Activated CD4-positive, CD25-positive, alpha-beta regulatory T cell (primary cell): ENCODE data around the gene MKX.

Experiments
- DNase-seq, 4 experiments: peaks; one replicate each; lab custom pipeline; 2025; lab: John Stamatoyannopoulos, UW

MKX gene, protein sequence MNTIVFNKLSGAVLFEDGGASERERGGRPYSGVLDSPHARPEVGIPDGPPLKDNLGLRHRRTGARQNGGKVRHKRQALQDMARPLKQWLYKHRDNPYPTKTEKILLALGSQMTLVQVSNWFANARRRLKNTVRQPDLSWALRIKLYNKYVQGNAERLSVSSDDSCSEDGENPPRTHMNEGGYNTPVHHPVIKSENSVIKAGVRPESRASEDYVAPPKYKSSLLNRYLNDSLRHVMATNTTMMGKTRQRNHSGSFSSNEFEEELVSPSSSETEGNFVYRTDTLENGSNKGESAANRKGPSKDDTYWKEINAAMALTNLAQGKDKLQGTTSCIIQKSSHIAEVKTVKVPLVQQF

DNA sequence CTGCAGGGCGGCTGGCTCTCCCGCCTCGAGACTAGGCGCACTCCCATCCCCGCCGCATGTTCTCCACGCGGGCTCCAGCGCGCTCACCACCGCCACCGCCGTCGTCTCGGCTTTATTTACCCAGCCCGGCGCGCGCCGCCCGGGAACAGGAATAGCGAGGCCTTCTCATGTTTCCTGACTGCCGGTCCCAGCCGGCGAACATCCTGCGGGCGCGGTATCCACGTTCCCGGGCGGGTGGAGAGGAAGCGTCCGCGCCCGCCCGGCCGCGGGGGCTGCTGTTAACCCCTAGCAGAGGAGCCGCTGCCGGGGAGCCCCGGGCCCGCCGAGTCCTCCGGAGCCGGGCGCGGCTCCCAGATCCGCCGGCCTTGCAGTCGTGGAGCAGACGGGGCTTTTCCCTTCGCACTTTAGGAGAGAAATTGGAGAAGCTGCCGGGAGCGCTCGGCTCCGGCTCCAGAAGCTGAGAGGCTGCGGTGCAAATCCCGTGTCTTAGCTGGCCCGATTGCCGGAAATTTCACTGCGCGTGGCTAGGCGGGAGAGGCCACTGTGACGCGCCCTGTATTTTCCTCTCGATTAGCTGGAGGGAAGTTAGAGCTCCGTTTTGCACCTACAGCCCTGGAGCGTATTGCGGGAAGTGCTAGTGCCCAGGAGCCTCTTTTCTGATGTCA is at the start of gene MKX:
Gene MKX (minus strand): TSS at position 88 of the 665 bp plus-strand sequence. CDS start 2,404 bp downstream, outside the sequence.
- DNase-seq = no peak

DNA sequence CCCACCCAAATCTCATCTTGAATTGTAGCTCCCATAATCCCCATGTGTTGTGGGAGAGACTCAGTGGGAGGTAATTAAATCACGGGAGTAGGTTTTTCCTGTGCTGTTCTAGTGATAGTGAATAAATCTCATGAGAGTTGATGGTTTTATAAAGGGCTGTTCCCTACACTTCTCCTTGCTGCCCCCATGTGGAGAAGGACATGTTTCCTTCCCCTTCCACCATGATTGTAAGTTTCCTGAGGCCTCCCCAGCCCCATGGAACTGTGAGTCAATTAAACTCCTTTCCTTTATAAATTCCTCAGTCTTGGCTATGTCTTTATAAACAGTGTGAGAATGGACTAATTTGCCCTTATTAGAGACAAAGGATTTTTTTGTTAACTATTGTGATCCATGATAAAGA is 48.5 kb upstream of the MKX start:
- no peak for DNase-seq

DNA sequence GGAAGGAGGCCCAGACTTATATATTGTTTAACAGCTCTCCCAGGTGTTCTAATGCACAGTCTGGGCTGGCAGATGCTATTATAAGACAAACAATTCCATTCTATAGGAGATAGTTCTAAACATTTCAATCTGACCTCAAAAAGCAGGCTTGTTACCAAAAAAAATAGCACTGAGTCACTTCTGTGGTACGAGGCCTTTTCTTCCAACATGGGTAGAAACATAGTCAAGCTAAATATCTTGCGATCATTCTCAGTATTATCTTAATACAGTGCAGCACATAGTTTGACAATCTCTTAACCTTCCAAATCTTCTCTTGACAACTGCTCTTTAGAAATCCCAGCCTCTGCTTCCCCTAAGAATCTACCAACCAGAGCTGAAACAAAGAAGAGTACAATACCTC is 46.6 kb upstream of the MKX start:
- no peak for DNase-seq

DNA sequence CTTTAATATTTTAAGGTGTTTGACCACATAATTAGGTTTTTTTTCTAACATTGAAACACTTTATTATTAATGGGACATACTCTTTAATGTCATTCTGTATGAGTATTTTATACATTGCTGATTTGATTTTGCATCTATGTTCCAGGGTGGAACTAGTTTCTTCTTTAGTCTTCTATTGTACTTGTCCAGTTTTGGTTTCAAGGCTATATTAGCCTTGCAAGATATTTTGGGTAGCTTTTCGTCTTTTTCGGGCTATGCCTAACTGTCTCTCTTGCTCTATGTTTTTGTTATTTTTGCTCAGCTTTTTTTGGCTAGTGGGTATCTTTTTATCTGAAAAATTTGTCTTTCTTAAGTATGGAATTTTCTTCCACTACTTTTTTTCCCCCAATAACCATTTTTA is 38.7 kb upstream of the MKX start:
- no peak for DNase-seq

DNA sequence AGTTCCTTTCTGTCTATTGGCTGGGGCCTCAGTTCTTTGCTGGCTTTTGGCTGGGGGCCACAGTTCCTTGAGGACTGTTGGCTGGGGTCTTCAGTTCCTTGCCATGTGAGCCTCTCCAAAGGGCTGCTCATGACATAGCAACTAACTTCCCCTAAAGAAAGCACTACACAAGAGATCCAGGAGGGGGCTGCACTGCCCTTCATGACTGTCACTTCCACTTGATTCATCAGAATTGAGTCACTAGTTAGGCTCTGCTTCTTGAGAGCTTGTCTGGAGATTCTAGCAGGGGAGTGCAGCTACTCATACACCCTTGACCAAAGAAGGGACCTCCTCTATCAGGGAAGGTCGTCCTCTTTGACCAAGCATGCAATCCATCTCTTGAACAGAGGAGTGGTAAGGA is 38.0 kb upstream of the MKX start:
- DNase-seq = no peak

DNA sequence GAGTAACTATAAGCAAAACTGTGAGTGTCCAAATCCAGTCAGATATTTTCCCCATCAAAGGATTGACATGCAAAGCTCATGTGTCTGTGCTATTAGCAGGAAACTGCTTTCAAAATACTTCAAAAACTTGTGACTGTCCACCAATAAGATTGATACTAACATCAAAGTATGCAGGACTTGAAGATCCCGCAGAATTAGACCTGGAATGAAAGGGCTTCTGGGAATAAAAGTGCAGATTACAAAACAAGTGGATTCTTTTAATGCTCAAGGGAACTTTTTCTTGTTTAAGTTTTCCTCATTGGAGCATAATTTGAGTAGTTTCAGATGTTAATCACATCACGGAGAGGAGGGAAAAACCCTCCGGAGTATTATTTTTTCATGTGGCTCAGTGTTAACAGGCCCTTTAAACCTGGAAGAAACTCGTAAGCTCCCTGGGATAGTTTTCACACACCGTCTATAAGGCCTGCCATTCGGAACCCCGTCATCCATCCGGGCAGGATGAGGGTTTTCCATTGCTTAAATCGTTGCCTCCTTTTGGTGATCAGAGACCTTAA is 33.9 kb upstream of the MKX start:
- no peak for DNase-seq

DNA sequence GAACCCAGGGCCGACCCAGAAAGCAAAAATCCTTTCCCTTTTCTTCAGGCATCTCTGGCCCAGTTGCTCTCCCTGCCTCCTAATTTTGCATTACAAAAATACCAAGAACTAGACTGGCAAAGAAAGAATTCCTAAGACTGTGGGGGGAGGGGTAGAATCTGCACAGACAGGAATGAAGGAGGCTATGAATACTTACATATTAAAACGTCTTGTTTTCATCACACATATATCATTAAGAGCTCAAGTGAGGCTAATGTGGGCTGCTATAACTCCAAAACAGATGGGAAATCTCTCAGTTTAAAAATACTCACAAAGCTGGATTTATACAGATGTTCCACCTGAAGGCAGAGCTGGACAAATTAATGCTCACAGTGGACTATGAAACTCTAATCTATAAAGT is 29.2 kb upstream of the MKX start:
- DNase-seq = no peak

DNA sequence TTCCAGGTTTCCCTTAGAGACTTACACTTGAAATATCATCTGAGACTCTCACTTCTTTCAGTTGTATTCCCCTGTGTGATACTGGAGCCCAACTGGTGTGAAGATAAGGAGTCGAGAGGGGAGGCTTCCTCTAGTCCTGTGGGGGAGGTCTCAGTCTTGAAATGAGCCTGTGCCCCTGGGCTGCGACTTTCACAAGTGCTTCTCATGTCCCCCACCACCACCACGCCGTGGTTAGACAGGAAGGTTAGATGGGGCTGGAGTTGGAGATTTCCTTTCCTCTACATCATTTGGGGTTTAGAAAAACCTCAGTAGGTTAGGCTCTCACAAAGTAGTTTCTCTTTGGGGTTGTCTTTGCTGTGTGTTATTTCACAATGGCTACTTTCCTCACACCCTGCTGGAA is 25.6 kb upstream of the MKX start:
- DNase-seq = no peak

DNA sequence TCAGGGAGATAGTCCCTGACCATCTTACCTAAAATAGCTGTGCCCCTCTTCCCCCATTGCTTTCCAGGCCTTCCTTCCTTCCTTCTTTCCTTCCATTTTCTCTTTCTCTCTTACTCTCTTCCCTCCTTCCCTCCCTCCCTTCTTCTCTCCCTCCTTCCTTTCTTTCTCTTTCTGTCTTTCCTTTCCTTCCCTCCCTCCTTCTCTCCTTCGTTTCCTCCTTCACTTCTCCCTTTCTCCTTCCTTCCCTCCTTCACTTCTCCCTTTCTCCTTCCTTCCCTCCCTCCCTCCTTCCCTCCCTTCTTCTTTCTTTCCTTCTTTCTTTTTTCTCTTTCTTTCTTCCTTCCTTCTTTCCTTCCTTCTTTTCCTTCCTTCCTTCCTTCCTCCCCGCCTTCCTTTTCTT is 24.6 kb upstream of the MKX start:
- DNase-seq = no peak

DNA sequence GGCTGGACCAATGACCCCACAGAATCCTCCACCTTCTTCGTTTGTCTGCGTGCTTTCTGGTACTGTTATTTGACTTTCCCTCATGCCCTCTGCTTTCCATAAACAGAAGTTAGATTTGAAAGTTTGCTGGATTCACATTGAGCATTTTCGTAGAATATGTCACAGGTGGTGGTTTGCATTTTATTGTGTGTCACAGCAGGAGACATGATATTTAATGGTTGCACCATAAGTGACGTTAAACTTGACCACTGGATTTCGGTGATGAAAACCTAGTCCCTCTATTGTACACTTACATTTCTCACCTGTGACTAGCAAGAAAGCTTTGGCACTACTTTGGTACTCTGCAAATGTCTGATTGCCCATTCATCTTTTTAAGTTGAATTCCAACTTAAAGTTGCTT is 15.2 kb upstream of the MKX start:
- DNase-seq = no peak

DNA sequence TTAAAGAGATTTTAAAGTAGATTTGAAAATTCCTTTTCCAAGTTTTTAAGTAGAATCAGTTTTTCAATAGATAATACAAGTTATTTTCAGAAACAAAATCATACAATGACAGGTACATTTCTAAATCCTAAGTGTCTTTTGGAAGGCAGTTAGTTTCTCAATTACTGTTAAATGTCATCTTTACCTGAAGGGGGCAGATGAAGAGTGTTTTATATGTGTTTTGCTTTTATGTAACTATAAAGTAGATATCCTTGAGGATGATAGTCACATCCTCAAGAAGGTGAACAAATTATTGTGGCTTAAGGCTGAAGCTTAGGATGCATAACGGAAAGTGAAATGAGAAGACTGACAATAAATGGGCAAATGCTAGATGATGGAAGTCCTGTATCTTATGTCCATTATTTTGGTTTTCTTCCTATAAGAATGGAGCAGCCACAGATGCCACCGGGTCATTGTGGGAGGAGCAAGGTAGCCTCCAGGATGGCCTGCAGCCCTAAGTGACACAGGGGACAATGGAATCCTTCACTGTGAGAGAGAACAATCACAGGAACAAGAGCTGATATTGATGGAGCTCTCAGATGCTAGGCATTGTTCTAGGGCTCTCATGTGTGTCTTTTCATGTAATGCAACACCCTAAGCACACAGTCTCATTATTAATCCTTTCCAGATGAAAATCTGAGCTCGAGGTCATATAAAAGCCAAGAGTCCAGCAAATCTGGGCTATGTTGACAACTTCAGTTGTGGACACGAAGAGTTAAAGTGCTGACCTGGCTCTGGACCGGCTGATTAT is 14.1 kb upstream of the MKX start:
- no peak for DNase-seq

DNA sequence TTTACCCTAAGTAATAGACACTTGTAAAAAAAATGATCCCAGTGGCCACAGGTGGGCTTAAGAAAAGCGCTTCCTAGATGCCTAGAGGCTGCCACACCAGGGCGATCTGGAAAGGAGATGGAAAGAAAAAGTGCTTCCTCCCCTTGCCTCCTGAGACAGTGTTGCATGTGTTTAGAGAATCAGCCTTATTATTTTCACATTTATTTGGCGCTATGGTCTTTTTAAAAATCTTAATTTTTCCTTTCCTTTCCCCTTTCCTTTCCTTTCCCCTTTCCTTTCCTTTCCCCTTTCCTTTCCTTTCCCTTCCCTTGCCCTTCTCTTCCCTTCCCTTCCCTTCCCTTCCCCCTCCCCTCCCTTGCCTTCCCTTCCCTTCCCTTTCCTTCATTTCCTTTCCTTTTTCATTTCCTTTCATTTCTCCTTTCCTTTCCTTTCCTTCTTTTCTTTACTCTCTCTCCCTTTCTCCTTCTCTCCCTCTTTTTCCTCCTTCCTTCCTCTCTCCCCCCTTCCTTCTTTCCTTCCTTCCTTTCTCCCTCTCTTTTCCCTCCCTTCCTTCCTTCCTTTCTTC is 7.1 kb upstream of the MKX start:
- DNase-seq = no peak

DNA sequence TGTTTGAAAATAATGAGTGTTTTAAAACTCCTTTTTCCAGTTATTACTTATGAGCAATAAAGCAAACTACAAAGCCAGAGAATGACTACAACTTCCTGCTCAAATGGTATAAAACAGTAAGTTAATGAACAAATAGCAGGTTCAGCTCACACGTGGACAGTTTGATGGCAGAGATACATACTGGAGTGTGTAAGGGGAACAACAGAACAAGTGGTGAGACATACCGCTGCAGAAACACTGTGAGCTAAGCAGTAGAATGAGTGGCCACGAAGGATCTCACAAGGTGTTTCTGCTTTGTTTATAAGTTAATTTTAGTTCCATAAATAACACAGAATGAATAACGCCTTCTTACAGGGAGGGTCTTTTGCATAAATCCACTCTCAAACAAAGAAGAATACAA is 3.0 kb upstream of the MKX start:
- DNase-seq = no peak

DNA sequence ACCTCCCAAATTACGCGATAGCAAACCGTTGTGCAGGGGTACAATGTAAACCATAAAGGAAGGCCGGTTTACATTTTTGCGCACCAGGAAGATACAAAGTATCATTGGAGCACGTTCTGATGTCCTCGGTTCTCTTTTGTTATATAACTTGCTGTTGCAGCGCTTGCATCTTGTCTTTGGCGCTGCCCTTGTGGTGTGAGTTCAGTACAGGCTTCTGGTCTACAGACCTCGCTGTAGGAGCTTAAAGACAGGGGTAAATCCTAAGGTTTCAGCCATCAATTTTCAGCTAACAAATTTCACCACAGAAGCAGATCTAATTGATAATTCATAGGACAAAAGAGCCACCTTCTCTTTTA is 1.5 kb upstream of the MKX start:
- no peak for DNase-seq

DNA sequence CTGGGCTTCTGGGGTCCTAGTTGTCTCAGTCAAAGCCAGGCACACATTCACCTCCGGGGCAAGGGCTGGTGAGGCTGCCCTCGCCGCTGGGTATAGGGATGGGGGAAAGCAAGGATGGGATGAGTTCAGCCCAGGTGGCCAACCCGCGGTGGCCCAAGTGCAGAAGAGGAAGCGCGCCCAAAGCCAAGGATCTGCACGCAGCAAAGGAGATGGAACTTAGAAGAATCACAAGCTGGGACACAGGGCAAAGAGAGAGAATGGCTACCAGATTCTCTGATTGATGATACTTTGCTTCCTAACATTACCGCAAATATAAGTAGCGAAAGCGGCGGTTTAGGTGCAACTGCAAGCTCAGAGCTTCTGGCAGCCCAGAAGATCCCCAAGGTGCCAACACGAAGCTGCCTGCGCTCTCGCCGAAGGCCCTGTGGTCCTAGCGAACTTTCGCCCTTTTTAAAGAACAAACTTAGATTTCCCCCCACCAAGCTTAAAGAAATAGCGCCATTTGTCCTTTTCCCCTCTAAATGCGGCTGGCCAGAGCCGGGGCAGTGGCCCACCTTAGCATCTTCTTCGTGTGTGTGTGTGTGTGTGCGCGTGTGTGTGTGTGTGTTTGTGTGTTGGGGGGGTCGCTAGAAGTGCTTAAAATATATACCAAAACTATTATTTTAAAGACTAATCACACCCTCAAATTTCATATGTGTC is 927 bp upstream of the MKX start:
- no peak for DNase-seq

DNA sequence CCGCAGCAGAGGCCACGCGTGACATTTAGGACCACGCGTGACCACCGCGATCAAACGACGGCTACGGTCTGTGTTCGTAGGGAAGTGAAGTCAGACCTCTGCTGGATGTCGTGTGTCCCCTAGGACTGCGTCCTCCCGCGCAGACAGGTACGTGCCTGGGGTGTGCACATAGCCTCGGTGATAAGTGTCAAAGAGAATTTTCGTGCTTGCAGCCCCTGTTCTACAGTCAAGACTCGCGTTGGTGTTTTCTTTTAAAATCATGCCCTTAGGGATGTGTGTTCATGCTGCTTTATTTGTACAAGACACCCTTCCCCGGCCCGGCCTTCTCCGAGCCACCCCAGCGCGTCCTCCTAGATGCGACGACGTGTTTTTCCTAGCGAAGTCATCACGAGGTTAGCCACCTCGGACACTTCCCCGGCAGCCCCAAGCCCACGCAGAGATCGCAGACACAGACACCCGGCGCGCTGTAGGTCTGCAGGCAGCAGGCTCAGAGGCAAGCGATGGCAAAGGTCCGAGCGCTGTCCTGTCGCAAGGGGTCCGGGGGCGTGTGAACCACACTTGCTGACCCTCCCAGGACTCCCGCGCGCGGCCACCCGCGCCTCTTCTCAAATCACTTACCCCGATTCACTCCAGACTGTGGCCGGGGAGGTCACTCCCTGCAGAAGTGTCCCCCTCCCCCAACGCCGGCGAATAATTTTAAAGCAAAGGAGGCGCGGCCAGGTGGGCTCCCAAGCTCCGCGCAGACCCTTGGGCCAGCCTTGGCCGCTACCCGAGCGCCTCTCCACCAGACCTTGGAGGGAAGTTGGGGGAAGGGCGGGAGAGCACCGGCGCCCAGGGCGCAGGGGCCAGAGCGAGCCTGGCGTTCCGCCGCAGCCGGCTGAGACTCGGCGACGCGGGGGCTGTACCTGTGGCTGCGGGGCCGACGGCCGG is 552 bp downstream of the MKX start:
- DNase-seq = no peak

DNA sequence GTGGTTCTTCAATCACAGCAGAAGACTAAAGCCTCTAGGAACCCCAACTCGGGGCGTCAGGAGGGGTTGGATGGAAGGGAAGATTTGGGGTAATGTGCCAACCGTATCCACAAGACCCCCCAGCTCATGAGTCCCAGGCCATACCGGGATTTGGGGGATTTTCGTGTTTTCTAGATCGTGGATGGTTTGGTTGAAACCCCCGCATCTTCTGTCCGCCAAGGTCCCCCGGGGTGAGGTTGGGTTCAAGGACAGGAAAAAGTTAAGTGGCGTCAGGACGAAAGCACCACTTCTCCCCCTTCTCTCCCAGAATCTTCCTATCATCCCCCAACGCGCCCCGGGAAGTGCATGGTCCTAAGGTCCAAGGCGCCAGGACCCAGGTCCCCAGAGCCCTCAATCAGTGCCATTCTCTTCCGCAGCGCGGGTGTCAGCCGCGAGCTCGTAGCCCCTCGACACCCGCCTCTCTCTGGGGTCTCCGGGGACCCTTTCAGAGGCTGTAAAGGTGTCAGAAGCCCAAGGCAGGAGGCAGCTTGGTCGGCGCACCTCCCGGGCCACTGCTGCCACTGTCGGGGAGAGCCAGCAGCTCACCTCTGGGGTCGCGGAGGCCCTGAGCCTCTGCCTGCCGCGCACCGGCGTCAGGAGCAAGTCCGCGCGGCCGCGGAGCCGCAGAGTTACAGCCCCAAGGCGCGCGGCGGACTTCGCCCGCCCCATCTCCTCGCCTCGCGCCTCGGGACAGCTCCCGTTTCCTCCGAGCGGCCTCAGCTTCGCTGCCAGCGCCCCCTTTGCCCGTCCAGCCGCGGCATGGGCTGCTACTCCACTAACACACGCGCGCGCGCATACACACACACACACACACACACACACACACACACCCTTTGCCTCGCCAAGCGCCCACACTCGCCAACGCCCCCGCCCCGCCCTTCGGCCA is 1.5 kb downstream of the MKX start:
- DNase-seq = no peak

DNA sequence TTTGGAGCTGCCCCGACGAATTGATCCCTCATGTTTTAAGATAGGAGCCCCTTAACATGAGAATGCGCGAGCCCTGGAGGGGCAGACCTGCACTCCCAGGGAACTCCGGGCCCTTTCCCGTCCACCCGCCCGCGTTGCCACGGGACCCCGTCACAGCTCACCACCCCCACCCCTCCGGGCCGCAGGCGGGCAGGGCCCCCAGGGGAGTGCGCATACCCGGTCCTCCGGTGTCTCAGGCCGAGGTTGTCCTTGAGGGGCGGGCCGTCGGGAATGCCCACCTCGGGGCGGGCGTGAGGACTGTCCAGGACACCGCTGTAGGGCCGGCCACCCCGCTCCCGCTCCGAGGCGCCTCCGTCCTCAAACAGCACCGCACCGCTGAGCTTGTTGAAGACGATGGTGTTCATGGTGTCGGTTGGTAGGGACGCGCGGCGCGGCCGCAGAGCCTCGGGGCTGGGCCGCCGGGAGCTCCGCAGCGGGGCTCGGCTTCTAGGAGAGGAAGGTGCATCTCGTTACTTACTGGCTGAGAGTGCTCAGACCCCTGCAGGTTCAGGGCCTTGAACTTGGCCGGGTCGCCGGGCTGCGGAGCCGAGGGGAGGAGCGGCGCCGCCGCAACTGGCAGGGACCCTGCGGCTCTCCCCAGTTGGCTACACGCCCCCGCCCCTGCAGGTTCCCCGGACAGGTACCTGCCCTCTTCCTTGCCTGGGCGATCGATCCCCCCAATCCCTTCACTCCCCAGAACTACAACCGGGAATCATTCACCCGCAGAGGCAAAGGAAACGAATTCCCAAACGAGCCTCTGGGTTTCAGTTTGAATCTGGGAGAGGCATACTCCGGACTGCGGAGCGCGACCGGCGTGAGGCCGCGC is 2.4 kb downstream of the MKX start:
- DNase-seq = no peak
